Liver (tissue), 9 donors: ENCODE measurements around the gene CSNK2A2. TPM values are rescaled to one million over a fixed set of nuclear protein-coding genes. Genes with fewer than 3 reads are reported as not detected.

Experiments used
- DNase-seq: peaks from one replicate; pipeline ENCODE4 v3.0.0-alpha.2; 2017; ENCODE audit warnings: low spot score
- H3K27ac ChIP-seq, 2 donors: one replicate each; pipeline ENCODE4 v1.7.0; 2013; ENCODE audit warnings: inconsistent platforms in 2 of 2, low read length in 2 of 2, control low read depth in 1 of 2, low read depth in 1 of 2, mild to moderate bottlenecking in 1 of 2
- H3K27me3 ChIP-seq, 4 donors: one replicate each; pipeline versions ENCODE4 v1.6.1 to v1.7.0; 2013; ENCODE audit warnings: low read length in 3 of 4, inconsistent platforms in 1 of 4, mild to moderate bottlenecking in 1 of 4, moderate library complexity in 1 of 4; ENCODE audit not compliant: control insufficient read depth in 4 of 4, insufficient read depth in 4 of 4
- H3K36me3 ChIP-seq, 4 donors: one replicate each; pipeline versions ENCODE4 v1.6.1 to v1.7.0; 2013; ENCODE audit warnings: low read length in 3 of 4, mild to moderate bottlenecking in 3 of 4, low read depth in 1 of 4, moderate library complexity in 1 of 4; ENCODE audit not compliant: control insufficient read depth in 4 of 4, insufficient read depth in 3 of 4
- H3K4me1 ChIP-seq, 4 donors: one replicate each; pipeline versions ENCODE4 v1.6.1 to v1.7.0; 2013; ENCODE audit warnings: low read length in 3 of 4, mild to moderate bottlenecking in 3 of 4, moderate library complexity in 1 of 4; ENCODE audit not compliant: control insufficient read depth in 4 of 4, insufficient read depth in 4 of 4
- H3K4me3 ChIP-seq, 3 donors: one replicate each; pipeline versions ENCODE4 v1.6.1 to v1.7.0; 2013; ENCODE audit warnings: low read length in 3 of 3, control low read depth in 1 of 3, low read depth in 1 of 3, mild to moderate bottlenecking in 1 of 3
- H3K9ac ChIP-seq, 2 donors: one replicate each; pipeline ENCODE4 v1.7.0; 2013; ENCODE audit warnings: low read length in 2 of 2, mild to moderate bottlenecking in 2 of 2, moderate library complexity in 2 of 2, control low read depth in 1 of 2, low read depth in 1 of 2
- H3K9me3 ChIP-seq, 4 donors: one replicate each; pipeline versions ENCODE4 v1.6.1 to v1.7.0; 2013; ENCODE audit warnings: low read length in 3 of 4; ENCODE audit not compliant: control insufficient read depth in 4 of 4
- ATF3 ChIP-seq: IDR thresholded peaks from 2 replicates; pipeline ENCODE4 v1.6.1; 2016; ENCODE audit warnings: antibody characterized with exemption
- CTCF ChIP-seq: fragments of 150-350 bp; IDR thresholded peaks from 2 replicates; pipeline ENCODE4 v1.5.1; 2017; ENCODE audit warnings: improper control_type of control experiment, low read depth, low read length; ENCODE audit not compliant: missing input control
- EGR1 ChIP-seq, 2 donors: IDR thresholded peaks; 2 replicates each; pipeline ENCODE4 v1.6.1; 2016 to 2018; ENCODE audit warnings: antibody characterized with exemption in 2 of 2, low read depth in 2 of 2
- FOXA1 ChIP-seq: IDR thresholded peaks from 2 replicates; pipeline ENCODE4 v1.6.1; 2016; ENCODE audit warnings: antibody characterized with exemption
- FOXA2 ChIP-seq: IDR thresholded peaks from 2 replicates; pipeline ENCODE4 v1.6.1; 2016; ENCODE audit warnings: antibody characterized with exemption
- GABPA ChIP-seq, 2 donors: IDR thresholded peaks in 1 of 2; conservative IDR thresholded peaks in 1 of 2; 2 replicates each; pipeline ENCODE4 v1.6.1; 2016; ENCODE audit warnings: antibody characterized with exemption in 2 of 2, mild to moderate bottlenecking in 1 of 2, moderate library complexity in 1 of 2
- HNF4A ChIP-seq, 2 donors: conservative IDR thresholded peaks; 2 replicates each; pipeline ENCODE4 v1.6.1; 2016; ENCODE audit warnings: antibody characterized with exemption in 2 of 2, mild to moderate bottlenecking in 2 of 2
- HNF4G ChIP-seq: IDR thresholded peaks from 2 replicates; pipeline ENCODE4 v1.6.1; 2016; ENCODE audit warnings: antibody characterized with exemption
- MAX ChIP-seq: IDR thresholded peaks from 2 replicates; pipeline ENCODE4 v1.6.1; 2016; ENCODE audit warnings: antibody characterized with exemption
- NR2F2 ChIP-seq: IDR thresholded peaks from 2 replicates; pipeline ENCODE4 v1.6.1; 2016; ENCODE audit warnings: antibody characterized with exemption
- RAD21 ChIP-seq, 2 donors: IDR thresholded peaks; 2 replicates each; pipeline ENCODE4 v1.6.1; 2016; ENCODE audit warnings: antibody characterized with exemption in 2 of 2, mild to moderate bottlenecking in 2 of 2
- REST ChIP-seq: IDR thresholded peaks from 2 replicates; pipeline ENCODE4 v1.6.1; 2016; ENCODE audit warnings: antibody characterized with exemption, mild to moderate bottlenecking
- RXRA ChIP-seq, 2 donors: IDR thresholded peaks; 2 replicates each; pipeline ENCODE4 v1.6.1; 2017 to 2018; ENCODE audit warnings: antibody characterized with exemption in 2 of 2, mild to moderate bottlenecking in 1 of 2
- SP1 ChIP-seq: IDR thresholded peaks from 2 replicates; pipeline ENCODE4 v1.6.1; 2018; ENCODE audit warnings: antibody characterized with exemption, mild to moderate bottlenecking
- TAF1 ChIP-seq: conservative IDR thresholded peaks from 2 replicates; pipeline ENCODE4 v1.6.1; 2016; ENCODE audit warnings: antibody characterized with exemption, mild to moderate bottlenecking
- YY1 ChIP-seq: IDR thresholded peaks from 2 replicates; pipeline ENCODE4 v1.6.1; 2016; ENCODE audit warnings: antibody characterized with exemption, mild to moderate bottlenecking
- ZBTB33 ChIP-seq: IDR thresholded peaks from 2 replicates; pipeline ENCODE4 v1.6.1; 2016; ENCODE audit warnings: antibody characterized with exemption
- WGBS: extraction: QIAGEN DNeasy Blood & Tissue Kit; methylation state at CpG from one replicate; pipeline ENCODE4 v1.1.7; 2013; 5-methylcytosine and 5-hydroxymethylcytosine counted together
- polyA plus RNA-seq, 2 donors: library from polyadenylated mRNA; stranded (reverse) in 1 of 2; unstranded in 1 of 2; fragments of 200-250 nt in 1 of 2; fragments of >200 nt in 1 of 2; fragmentation: Nextera tagmentation in 1 of 2; extraction: Ambion mirVana in 1 of 2; gene quantifications; one replicate each; pipeline versions ENCODE4 v1.2.1 to v1.2.3, GENCODE V29; 2013 to 2015
- total RNA-seq, 2 donors: library from RNA; depleted of rRNA; stranded (reverse); fragments of >200 nt; gene quantifications; one replicate each; pipeline ENCODE4 v1.2.3, GENCODE V29; 2014
- donor health status: healthy.
- donor health status: healthy.
- donor health status: healthy.
- donor health status: healthy.
- donor health status: healthy.

CSNK2A2 gene
- total and polyA plus RNA-seq, 4 donors = 9.4 to 21.0 (median 14.7) TPM

DNA sequence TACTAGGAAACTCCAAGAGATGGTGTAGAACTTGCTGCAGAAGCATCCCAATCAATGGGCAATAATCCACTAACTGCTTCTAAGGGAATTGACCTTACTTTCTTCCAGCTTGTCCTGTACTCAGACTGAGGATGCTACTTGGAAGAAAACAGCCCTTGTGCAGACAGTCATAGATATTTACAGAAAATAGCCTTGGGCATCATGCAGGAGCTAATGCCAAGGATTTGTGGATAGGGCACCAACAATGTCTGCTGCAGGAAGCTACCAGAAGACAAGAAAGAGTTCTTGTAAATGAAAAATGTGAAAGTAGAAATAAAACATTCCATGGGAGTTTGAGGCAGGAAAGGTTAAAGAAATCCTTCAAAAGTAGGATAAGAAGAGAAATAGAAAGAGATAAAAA lies 21.5 kb upstream of the CSNK2A2 start:
- Histone ChIP-seq H3K9ac (no peak overlapping the region), H3K9me3 (no peaks in the 10 kb centered on the region), H3K4me3 (no peak overlapping the region), H3K4me1 (peaks cover 4 to 20% (median 15%) of the 10 kb centered on the region in 4 donors), H3K27me3 (no peaks in the 10 kb centered on the region), H3K27ac (no peak overlapping the region), H3K36me3 (no peaks in the 10 kb centered on the region)
- DNase-seq = no peak
- no peak for TF ChIP-seq RXRA (IDR thresholded peaks at IDR 0.05)
- no peak for TF ChIP-seq TAF1
- no peak for TF ChIP-seq FOXA2
- no peak for TF ChIP-seq RAD21 (IDR thresholded peaks at IDR 0.05)
- TF ChIP-seq MAX = no peak
- no peak for TF ChIP-seq EGR1 (IDR thresholded peaks at IDR 0.05; ENCODE audit: low read depth in 2 of 2)
- TF ChIP-seq YY1 = no peak
- no peak for TF ChIP-seq FOXA1
- no peak for TF ChIP-seq NR2F2
- no peak for TF ChIP-seq ATF3
- TF ChIP-seq SP1 = no peak
- TF ChIP-seq ZBTB33 = no peak
- no peak for TF ChIP-seq HNF4G
- TF ChIP-seq REST = no peak
- TF ChIP-seq GABPA (IDR thresholded peaks at IDR 0.05 in 1 of 2, conservative IDR thresholded peaks at IDR 0.05 in 1 of 2) = no peak
- TF ChIP-seq CTCF = no peak
- no peak for TF ChIP-seq HNF4A (conservative IDR thresholded peaks at IDR 0.05)

DNA sequence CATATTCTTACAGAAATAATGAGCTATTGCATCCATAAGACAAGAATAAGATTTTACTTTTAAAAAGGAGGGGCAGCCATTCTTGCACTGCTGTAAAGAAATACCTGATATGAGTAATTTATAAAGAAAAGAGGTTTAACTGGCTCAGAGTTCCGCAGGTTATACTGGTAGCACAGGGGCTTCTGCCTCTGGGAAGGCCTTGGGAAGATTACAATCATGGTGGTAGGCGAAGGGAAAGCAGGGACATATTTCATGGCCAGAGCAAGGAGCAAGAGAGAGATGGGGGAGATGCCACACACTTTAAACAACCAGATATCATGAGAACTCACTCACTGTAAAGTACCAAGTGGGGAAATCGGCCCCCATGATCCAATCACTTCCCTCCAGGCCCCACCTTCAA lies 20.9 kb upstream of the CSNK2A2 start:
- Histone ChIP-seq H3K27ac (no peak overlapping the region), H3K36me3 (no peaks in the 10 kb centered on the region), H3K4me3 (no peak overlapping the region), H3K27me3 (no peaks in the 10 kb centered on the region), H3K9me3 (no peaks in the 10 kb centered on the region), H3K9ac (no peak overlapping the region), H3K4me1 (peaks cover 4 to 20% (median 15%) of the 10 kb centered on the region in 4 donors)
- TF ChIP-seq HNF4G = no peak
- no peak for TF ChIP-seq TAF1
- TF ChIP-seq MAX = no peak
- TF ChIP-seq REST = no peak
- TF ChIP-seq SP1 = no peak
- no peak for TF ChIP-seq NR2F2
- no peak for TF ChIP-seq CTCF
- no peak for TF ChIP-seq FOXA1
- no peak for TF ChIP-seq FOXA2
- TF ChIP-seq YY1 = no peak
- no peak for TF ChIP-seq ATF3
- TF ChIP-seq HNF4A (conservative IDR thresholded peaks at IDR 0.05) = no peak
- 48% methylated on average over 3 of the region's 3 CpGs for WGBS
- DNase-seq = no peak
